HCT116 (cell line): Measurements from ENCODE around the gene NARS2.

Source experiments
- CEBPB ChIP-seq: IDR thresholded peaks from 2 replicates; pipeline ENCODE4 v1.6.1; 2012; ENCODE audit warnings: low read depth
- REST ChIP-seq: IDR thresholded peaks from 2 replicates; pipeline ENCODE4 v1.6.1; 2012; ENCODE audit warnings: low read depth
- TF ChIP-seq, protein P1 (sequence below), 3 experiments: fragments of 200-600 bp in 1 of 3; sonication (generic) in 1 of 3; IDR thresholded peaks in 2 of 3; conservative IDR thresholded peaks in 1 of 3; 2 replicates each; pipeline ENCODE4 v1.5.1; 2012 to 2017; ENCODE audit warnings: low read depth in 2 of 3, low read length in 2 of 3, antibody characterized with exemption in 1 of 3, borderline replicate concordance in 1 of 3, control low read depth in 1 of 3, mild to moderate bottlenecking in 1 of 3, mixed read lengths in 1 of 3, mixed run types in 1 of 3, moderate library complexity in 1 of 3; ENCODE audit not compliant: insufficient read depth in 1 of 3

DNA sequence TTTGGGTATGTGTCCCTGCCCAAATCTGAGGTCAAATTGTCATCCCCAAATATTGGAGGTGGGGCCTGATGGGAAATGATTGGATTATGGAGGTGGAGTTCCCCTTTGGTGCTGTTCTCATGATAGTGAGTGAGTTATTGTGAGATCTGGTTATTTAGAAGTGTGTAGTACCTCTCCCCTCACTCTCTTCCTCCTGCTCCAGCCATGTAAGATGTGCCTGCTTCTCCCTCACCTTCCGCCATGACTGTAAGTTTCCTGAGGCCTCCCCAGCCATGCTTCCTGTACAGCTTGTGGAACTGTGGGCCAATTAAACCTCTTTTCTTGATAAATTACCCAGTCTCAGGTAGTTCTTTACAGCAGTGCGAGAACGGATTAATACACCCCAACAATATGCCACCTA lies 166.0 kb downstream of the NARS2 start:
- TF ChIP-seq, protein P1, sequence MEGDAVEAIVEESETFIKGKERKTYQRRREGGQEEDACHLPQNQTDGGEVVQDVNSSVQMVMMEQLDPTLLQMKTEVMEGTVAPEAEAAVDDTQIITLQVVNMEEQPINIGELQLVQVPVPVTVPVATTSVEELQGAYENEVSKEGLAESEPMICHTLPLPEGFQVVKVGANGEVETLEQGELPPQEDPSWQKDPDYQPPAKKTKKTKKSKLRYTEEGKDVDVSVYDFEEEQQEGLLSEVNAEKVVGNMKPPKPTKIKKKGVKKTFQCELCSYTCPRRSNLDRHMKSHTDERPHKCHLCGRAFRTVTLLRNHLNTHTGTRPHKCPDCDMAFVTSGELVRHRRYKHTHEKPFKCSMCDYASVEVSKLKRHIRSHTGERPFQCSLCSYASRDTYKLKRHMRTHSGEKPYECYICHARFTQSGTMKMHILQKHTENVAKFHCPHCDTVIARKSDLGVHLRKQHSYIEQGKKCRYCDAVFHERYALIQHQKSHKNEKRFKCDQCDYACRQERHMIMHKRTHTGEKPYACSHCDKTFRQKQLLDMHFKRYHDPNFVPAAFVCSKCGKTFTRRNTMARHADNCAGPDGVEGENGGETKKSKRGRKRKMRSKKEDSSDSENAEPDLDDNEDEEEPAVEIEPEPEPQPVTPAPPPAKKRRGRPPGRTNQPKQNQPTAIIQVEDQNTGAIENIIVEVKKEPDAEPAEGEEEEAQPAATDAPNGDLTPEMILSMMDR (IDR thresholded peaks at IDR 0.05 in 2 of 3, conservative IDR thresholded peaks at IDR 0.05 in 1 of 3; ENCODE audit: borderline replicate concordance in 1 of 3, insufficient read depth in 1 of 3, low read depth in 2 of 3, low read length in 2 of 3), result no peak
- TF ChIP-seq REST (no peak), CEBPB (no peak)
